GM19035 (cell line): ENCODE data around the gene IYD.
"Not testable (repeated sequence)": the region's sequence is repeated elsewhere in the genome, so short reads cannot be mapped to it uniquely, and the experiment has no call there.

Source experiments
- ATAC-seq: cut with Tn5 transposase; IDR thresholded peaks from one replicate; pipeline ENCODE4 v1.9.1; 2021; ENCODE audit not compliant: unreplicated experiment

IYD gene

DNA sequence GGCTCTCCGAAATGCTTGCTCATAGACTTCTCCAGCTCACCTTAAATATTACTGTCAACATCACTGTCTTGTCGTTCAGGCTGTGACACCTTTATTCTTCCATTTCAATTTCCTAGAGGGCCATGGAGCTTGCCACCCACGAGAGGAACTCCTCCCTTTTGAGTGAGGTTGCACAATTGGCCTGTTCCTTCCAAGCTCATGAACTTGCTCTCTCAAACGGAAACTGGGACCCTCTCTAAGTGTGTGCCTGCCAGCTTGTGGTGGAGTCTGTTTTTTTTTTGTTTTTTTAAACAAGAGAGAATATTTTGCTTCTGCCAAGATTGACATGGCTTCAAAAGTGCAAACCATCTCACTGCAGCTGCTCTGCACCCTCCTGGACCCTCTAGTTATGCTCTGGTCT, 19.3 kb upstream of the IYD start:
- ATAC-seq: no peak

GRCh38 chr6:150352321-150353296, 16.2 kb upstream of the IYD start:
- ATAC-seq: no peak

DNA sequence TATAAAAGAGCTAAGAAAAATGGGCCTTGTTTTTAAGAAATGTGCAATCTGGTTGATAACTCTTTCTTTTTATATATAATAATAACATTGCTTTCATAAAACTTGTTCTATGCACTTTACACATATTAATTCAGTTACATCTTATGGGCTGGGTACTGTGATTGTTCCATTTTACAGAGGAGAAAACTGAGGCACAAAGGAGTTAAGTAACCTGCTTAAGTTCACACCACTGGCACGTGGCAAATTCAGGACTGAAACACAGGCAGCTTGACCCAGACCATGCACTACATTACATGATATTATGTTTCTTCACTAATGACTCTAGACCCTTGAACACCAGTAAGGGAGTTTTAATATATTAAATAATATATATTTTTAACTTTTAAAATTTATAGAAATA, 15.4 kb upstream of the IYD start:
- ATAC-seq: no peak

GRCh38 chr6:150354754-150355571, 13.8 kb upstream of the IYD start:
- ATAC-seq: no peak

- no peak for ATAC-seq
These were observed 12.9 kb upstream of the IYD start for GRCh38 chr6:150355932-150356331.

DNA sequence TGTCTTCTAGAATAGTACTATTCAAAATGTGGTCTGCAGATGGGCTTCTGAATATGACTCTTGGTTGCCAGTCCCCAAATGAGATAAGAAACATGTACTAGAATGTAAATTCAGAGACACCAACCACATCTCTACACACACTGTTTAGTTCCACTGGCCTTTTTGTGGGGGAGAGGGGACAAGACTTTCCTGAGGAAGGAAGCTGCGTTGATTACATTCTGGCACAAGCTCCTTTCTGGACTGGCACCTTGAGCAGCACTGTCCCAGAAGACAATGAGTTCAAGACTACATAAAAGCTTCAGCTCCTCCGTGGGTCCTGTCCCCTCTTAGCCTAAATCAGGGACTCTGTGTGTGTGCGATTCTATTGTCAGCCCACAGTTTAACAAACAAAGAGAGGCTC, 6.9 kb upstream of the IYD start:
- ATAC-seq: no peak

DNA sequence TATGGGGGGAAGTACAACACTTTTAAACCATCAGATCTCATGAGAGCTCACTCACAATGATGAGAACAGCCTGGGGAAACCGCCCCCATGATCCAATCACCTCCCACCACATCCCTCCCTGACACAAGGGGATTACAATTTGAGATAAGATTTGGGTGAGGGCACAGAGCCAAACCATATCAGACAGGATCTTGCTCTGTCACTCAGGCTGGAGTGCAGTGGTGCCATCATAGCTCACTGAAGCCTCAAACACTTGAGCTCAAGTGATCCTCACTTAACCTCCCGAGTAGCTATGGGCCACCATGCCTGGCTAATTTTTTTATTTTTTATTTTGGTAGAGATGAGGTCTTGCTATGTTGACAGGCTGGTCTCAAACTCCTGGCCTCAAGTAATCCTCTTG, 5.1 kb upstream of the IYD start:
- ATAC-seq: no peak

GRCh38 chr6:150366118-150366778, 2.6 kb upstream of the IYD start:
- no peak for ATAC-seq

DNA sequence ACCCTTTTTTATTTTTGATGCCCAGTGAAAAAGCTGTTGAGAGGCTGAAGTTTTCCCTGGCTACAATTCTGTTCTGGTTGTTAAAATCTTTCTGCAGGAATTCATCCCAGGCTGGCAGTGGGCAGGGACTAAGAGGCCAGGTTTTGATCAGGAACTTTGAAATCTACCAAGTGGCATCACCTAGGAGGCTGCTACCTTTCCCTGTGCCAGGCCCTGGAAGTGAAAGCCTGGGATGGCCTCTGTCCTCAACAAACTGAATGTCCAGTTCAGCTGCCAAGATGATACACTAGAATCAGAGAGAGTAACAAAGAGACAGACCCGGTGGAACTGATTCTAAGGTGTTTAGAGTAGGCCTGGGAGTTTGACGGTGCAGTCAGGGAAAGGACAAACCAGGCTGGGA, 596 bp downstream of the IYD start:
- no peak for ATAC-seq

DNA sequence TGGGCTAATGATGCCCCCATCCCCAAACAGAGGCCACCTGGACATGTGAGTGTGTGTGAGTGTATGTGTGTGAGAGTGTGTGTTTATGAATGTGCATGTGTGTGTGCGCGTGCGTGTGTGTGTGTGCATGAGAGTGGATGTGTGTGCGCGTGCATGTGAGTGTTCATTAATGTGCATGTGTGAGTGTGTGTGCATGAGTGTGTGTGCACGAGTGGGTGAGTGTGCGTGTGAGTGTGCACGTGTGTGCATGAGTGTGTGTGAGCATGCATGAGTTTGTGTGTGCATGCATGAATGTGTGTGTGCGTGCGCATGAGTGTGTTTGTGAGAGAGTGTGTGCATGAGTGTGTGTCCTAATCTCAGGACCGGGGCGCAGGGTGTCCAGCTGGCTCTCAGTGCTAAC, 1.3 kb downstream of the IYD start:
- ATAC-seq: no peak

DNA sequence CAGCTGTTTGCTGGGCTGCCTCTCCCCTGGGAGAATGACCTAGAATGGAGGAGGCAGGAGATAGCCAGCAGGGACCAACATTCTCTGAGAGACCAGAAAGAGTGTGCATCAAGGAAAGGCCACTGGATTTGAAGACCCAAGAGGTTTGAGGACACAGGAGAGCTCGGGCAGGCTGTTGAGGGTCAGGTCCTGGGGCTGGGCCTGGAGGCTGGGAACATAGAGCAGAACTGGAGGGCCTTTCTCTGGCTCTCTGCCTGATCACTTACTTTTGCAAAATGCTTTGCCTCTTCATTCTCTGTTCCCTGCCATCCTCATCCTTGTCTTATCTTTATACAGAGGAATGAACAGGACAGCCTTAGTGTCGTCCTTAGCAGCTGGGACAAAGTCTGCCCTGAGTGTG, 2.5 kb downstream of the IYD start:
- no peak for ATAC-seq

GRCh38 chr6:150372051-150372450, 3.2 kb downstream of the IYD start:
- ATAC-seq: no peak

DNA sequence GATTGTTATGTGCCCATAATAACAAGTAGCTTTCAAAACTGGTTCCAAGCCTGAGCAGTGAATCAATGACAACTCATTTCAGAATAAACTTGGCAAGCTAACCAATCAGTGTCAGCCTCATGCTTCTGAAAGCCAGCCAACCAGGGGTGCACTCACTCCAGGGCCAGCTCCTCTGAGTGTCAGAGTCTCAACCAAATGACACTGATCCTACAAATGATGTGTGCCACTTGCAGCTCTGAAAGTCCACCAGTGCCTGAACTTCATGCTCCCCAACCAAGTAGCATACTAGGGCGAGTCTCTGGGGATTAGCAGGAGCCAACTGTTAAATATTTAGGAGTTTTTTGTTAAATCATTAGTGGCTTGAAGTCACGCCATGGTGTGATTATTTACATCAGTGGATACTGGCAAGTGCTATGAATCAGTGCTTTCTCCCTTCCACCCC, 4.5 kb downstream of the IYD start:
- ATAC-seq: no peak

DNA sequence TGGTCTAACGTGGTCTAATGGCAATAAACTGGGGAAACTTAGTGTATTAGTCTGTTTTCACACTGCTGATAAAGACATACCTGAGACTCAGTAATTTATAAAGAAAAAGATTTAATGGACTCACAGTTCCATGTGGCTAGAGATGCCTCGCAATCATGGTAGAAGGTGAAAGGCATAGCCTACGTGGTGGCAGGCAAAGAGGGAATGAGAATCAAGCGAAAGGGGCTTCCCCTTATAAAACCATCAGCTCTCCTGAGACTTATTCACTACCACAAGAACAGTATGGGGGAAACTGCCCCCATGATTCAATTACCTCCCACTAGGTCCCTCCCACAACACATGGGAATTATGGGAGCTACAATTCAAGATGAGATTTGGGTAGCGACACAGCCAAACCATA, 5.5 kb downstream of the IYD start:
- ATAC-seq: not testable (repeated sequence)

DNA sequence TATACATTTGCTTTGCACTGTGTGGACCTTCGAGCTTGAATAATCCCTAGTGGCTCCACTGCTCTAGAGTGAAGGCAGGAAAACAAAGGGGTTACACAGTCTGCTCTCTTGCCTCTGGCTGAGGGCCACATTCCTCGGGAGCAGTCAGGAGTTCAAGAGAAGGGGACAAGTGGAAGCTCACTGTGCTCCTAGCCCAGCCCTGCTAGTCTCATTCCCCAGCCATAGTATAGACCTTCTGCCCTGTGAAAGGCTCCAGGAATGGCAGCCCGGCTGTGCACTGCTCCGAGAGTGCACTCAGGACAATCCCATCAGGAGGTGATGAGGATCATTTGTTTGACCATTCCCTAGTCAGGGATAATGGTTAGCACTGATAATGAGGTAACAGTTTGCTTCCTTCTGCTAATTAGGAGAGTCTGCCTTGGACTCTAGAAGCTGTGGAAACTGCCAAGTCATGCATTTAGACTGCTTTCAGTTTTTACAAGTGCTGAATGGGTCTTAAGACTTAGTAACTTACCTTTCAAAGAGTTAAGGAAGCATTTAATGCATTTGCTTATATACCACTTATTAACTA, 8.5 kb downstream of the IYD start:
- no peak for ATAC-seq

GRCh38 chr6:150380256-150380655, 11.4 kb downstream of the IYD start:
- ATAC-seq: no peak

DNA sequence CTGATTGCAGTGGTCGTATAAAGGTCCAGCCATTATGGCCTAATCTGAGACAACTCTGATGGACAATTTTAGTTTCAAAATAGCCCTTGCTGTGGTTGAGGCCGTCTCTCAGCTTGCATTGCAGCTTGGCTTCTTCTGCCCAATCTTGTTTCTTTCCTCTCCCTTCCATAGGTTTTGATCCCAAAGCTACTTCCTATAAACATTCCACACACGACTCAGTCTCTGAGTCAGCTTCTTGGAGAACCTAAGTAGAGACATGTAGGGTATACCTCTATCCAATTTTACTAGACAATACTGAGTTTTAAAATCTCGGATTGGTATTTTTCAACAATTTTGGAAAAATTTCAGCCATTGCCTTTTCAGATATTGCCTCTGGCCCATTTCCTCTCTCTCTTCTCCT, 13.4 kb downstream of the IYD start:
- ATAC-seq: no peak

DNA sequence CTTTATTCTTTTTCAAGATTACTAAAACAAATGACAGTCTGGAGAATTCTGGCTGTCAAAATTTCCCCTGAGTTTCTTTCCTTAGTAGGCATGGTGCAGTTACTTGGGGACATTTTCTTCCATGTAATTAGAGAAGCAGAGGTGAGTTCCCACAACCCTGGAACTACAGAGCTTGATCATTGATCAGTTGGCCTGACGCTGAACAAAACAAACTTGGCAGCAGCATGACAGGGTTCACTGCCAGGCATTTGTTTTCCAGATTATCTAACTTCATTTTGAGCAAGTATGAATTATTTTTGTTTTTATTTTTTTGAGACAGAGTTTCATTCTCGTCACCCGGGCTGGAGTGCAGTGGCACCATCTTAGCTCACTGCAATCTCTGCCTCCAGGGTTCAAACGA, 22.6 kb downstream of the IYD start:
- ATAC-seq: no peak

DNA sequence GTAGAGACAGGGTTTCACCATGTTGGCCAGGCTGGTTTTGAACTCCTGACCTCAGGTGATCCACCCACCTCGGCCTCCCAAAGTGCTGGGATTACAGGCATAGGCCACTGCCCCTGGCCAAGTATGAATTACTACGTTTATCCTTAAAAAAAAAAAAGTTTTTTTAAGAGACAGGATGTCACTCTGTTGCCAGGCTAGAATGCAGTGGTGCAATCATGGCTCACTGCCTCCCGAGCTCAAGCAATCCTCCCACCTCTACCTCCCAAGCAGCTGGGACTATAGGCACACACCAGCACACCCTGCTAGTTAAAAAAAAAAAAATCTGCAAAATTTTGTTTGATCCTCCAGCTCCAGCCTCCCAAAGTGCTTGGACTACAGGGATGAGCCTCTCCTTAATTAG, 23.1 kb downstream of the IYD start:
- no peak for ATAC-seq

- ATAC-seq: no peak
These were observed 23.8 kb downstream of the IYD start for GRCh38 chr6:150392452-150393220.
